Coronary artery (tissue), 2 donors: ENCODE results near the gene SULF2.

Source experiments
- DNase-seq: peaks from one replicate; pipeline ENCODE4 v3.0.0-alpha.2; 2017; ENCODE audit warnings: low spot score
- H3K27ac ChIP-seq, 2 donors: fragments of 200-600 bp; sonication (generic); one replicate each; pipeline ENCODE4 v1.5.1; 2016 to 2019
- H3K4me3 ChIP-seq: fragments of 200-600 bp; sonication (generic); 2 replicates; pipeline ENCODE4 v1.5.1; 2016; ENCODE audit warnings: mild to moderate bottlenecking, moderate library complexity
- TF ChIP-seq, protein P1 (sequence below): fragments of 200-600 bp; sonication (generic); IDR thresholded peaks from one replicate; pipeline ENCODE4 v1.5.1; 2019; ENCODE audit warnings: antibody characterized with exemption

SULF2 gene

DNA sequence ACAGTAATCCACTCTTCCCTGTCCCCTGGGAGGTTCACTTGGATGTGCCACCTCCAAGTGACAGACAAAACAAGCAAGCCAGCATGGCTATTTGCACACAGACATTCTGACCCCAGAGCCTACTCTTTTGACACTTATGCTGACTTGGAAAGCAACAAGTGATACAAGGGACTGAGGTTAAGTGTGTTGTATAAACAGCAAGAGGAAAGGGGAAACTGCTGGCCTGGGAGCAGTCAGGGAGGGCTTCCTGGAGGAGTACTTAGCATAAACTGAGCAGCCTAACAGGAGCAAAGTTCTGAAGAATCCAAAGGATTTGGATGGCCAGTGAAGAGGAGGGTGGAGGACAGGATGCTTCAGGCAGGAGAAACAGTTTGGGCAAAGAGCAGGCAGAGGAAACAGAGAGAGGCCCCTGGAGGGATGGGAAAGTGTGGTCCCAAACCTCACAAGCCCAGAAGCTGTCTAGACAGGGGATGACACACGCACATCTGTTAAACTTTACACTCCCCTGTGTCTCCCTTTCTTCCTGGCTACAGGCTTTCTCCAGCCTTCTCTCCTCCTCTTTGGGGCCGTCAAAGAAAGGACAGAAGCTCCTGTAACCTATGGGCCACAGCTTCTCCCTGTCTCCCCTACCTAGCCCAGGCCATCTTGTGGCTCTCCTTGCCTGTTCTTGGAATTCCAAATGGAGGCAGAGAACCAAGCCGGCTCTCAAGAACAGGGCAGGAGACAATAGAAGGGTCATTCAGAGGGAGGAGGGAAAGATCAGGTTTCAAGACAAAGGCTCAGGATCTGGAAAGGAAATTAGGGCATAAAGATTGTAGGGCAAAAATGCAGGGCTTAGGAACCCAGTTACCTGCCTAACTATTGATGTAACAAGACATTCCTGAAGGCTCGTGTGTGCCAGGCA lies 19.3 kb downstream of the SULF2 start:
- H3K4me3 ChIP-seq, result no peak overlapping the region
- TF ChIP-seq, protein P1, sequence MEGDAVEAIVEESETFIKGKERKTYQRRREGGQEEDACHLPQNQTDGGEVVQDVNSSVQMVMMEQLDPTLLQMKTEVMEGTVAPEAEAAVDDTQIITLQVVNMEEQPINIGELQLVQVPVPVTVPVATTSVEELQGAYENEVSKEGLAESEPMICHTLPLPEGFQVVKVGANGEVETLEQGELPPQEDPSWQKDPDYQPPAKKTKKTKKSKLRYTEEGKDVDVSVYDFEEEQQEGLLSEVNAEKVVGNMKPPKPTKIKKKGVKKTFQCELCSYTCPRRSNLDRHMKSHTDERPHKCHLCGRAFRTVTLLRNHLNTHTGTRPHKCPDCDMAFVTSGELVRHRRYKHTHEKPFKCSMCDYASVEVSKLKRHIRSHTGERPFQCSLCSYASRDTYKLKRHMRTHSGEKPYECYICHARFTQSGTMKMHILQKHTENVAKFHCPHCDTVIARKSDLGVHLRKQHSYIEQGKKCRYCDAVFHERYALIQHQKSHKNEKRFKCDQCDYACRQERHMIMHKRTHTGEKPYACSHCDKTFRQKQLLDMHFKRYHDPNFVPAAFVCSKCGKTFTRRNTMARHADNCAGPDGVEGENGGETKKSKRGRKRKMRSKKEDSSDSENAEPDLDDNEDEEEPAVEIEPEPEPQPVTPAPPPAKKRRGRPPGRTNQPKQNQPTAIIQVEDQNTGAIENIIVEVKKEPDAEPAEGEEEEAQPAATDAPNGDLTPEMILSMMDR, result no peak
- H3K27ac ChIP-seq, result no peak overlapping the region
- DNase-seq, result no peak

DNA sequence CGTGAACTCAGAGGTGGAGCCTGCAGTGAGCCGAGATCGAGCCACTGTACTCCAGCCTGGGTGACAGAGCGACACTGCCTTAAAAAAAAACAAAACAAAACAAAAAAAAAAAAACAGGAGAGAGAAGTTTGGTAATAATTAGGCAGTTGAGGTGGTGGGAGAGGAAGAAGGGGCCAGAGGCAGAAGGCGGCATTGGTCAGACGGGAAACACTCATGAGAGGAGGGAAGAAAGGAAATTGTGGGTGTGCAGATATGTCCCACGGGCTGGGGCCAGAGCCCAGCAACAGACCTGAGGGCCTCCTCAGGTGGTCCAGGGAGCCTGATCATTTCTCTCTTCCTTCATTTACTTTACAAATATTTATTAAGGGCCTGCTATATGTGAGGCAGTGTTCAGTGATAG lies 20.0 kb downstream of the SULF2 start:
- TF ChIP-seq, protein P1, result no peak
- no peak for DNase-seq
- Histone ChIP-seq H3K4me3 (no peak overlapping the region), H3K27ac (no peak overlapping the region)

DNA sequence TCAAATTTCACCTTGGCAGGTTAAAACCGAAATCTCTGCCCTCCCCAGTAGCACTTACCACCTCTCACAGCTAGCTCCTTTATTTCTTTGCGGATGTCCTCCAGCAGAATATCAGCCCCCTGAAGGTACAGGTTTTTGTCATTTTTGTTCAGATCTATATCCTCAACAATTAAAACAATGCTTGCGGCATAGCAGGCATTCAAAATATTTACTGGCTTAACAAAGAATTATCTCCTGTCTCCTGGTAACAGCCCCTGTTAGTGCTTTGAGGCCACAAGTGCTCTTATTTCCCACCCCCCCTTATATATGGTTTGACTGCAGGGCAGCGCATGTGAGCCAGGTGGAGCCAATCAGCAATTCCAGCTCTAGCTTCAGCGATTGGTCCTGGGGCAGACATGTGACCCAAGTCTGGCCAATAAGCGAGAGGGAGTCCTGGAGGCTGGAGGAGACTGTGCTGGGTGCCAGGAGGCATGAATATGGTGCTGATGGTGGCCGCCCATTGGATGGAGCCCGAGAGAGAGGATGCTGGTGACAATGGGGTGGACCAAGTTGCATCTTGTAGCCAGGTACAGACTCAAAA lies 21.0 kb downstream of the SULF2 start:
- DNase-seq, result no peak
- no peak overlapping the region for H3K27ac ChIP-seq
- H3K4me3 ChIP-seq, result no peak overlapping the region
- TF ChIP-seq, protein P1, result no peak

DNA sequence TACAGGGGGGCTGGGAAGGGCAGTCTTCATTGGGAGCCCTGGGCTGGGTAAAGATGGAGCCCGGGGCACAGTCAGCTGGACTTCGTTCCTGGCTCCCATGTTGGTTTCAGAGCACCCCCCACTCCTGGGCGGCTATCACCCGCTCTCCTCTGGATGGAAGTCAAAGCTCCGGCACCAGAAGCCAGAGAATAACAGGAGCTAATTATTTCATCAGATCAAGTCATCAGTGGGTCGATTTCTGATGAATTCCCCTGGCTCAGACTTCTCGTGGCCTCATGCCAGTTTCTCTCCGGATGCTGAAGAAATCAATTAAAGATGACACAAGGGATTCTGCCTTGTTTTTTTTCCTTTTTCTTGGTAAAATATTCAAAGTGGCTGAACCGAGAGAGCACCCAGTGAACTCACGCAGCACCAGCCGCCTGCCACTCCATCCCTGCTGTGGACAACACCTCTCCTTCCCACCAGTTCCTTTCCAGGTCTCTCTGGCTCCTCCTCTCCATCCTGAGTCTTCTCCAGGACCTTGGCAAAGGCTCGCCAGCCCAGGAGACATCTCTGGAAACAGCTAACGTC lies 22.5 kb downstream of the SULF2 start:
- TF ChIP-seq, protein P1, result no peak
- DNase-seq, result no peak
- no peak overlapping the region for H3K4me3 ChIP-seq
- no peak overlapping the region for H3K27ac ChIP-seq

DNA sequence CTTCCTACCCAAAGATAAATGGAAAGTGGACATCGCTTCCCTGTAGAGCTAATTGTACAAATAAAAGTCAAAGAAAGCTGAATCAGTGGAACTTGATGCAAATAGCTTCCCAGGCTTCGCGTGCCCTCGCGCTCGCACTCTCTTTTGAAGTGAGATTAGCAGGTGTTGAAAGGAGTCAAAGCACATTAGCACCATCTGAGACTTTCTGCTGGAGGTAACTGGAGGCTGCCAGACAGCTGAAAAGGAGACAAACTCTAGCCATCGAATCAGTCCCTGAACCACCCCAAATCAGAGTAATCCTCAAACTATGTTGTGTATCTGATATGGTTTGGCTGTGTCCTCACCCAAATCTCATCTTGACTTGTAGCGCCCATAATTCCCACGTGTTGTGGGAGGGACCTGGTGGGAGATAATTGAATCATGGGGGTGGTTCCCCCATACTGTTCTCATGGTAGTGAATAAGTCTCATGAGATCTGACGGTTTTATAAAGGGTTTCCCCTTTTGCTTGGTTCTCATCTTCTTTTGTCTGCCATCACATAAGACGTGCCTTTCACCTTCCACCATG lies 23.7 kb downstream of the SULF2 start:
- DNase-seq, result no peak
- no peak overlapping the region for H3K4me3 ChIP-seq
- TF ChIP-seq, protein P1, result no peak
- no peak overlapping the region for H3K27ac ChIP-seq

DNA sequence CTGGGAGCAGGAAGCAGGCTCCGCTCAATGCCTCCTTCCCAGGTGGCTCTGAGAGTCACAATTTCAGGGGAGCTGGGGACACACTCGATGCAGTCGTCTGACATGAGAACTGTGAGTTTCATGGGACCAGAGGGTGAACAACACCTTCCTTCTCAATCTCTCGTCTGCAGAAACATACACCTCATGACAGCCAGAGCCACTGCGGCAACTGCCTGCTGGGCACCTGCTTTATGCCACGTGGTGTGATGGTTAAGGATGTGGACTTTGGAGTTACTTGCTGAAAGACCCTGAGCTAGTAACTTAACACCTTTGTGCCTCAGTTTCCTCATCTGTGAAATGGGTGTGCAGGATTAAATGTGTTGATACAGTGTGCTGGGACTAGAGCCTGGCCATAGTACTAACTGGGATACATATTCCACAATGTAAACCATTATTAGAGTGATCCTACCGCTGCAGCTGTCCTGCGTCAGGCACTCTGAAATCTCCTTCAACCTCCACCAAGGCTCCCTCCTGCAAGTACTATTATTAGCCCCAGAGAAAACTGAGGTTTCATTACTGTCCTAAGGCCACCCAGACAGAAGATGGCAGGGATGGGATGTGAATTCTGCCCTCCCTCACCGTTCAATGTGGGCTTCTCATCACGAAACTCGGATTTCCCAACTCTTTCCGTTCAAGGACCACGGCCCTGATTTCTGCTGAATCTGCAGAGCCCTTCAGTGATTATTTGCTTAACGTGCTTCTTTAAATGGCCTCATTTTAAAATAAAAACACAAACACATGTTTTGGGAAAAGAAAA lies 24.4 kb downstream of the SULF2 start:
- DNase-seq, result no peak

More for the DNA sequence above, 24.4 kb downstream of the SULF2 start:
- Histone ChIP-seq H3K27ac (no peak overlapping the region), H3K4me3 (no peak overlapping the region)
- TF ChIP-seq, protein P1, result no peak
